Measurements from ENCODE around the gene HSPB8.

Gene HSPB8

DNA sequence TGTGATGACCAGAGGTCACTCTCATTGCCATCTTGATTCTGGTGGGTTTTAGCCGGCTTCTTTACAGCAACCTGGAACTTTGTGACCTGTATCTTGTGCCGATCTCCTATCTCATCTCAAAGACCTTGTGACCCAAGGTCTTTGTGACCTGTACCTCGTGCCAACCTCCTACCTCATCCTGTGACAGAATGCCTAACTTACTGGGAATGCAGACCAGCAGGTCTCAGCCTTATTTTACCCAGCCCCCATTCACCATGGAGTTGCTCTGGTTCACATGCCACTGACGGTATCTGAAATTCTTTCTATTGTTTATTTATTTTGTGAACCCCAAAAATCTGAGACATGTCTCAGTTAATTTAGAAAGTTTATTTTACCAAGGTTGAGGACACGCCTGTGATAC, 7.4 kb upstream of the HSPB8 start:
- DNase-seq (ENCODE audit: low read depth), result no peak

DNA sequence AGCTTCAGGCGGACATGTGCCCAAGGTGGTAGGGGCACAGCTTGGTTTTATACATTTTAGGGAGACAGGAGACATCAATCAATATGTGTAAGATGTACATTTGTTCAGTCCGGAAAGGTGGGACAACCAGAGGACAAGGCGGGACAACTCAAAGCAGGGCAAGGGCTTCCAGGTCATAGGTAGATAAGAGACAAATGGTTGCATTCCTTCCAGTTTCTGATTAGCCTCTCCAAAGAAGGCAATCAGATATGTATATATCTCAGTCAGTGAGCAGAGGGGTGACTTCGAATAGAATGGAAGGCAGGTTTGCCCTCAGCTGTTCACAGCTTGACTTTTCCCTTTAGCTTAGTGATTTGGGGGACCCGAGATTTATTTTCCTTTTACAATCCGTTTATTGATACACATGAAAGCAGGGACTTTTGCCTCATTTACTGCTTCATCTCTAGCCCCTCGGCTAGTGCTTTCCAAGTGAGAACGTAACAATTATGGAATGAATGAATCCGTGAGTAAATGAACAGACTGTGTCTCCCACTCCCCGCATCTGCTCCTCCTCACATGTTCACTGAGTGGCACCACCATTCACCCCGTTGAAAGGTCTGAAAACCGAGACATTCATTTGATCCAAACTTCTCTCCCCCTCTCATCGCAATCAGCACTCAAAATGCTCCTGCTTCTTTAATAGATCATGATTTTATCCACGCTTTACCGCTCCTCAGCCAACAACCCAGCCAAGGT, 6.9 kb upstream of the HSPB8 start:
- no peak for DNase-seq (ENCODE audit: low read depth)

DNA sequence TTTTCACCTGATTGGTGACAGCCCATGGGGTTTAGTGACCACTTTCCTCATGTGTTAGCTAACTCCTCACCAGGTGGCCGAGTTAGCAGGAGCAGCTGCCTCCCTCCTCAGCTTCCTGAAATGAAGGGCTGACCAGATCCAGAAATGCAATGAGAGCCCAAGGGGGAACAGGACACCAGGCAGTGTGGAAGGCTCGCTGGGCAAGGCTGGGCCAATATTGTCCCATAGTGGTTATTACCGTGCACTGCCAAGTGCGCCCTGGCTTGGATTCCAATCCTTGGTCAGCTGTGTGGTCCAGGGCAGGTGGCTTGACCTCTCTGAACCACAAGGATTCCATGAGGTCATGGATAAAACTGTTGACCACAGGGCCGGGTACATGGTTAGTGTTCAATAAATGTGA, 3.6 kb upstream of the HSPB8 start:
- DNase-seq (ENCODE audit: low read depth), result no peak

DNA sequence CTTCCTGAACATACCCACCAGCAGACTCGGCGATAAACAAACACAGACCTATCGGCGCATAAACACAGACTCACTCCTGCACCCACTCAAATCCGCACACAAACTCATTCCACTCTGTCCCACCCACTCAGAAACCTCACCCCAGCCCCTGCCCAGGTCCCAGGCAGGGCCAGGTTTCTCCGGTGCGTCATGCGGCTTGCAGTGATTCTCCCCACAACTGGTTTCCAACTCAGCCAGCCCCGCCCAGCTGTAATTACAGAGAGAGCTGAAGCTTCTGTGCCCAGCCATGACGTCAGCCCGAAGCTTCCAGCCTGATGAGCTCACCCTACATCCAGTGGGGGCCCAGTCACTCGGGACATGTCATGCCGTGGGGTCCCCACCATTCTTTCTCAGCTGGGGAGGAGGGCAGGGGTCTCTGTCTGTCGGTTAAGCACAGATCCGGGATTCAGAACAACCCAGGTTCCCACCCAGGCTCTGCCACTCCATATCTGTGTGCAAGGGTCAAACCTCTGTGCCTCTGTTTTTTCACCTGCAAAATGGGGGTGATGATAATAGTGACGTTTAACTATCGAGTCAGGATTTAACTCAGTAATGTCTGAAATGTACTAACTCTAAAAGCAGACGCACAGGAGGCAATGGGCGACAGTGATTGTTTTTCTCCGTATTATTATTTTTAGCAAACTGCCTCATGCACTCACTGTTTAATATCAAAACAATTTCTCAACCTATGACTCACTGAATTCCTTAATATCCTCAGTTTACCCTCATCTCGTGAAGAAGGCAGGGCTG, 2.3 kb upstream of the HSPB8 start:
- no peak for DNase-seq (ENCODE audit: low read depth)

DNA sequence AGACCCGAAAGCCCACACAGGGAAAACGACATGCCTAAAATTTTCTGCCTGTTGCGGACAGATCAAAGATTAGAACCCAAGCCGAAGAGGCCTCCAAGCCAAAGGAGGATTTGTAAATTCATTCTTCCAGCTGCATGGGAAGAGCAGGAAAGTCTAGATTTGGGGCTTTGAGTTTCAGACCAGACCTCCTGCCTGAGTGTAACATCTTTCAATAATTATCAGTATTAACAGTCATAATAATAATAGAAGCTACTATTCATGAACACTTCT, 1.7 kb upstream of the HSPB8 start:
- DNase-seq (ENCODE audit: low read depth), result no peak

DNA sequence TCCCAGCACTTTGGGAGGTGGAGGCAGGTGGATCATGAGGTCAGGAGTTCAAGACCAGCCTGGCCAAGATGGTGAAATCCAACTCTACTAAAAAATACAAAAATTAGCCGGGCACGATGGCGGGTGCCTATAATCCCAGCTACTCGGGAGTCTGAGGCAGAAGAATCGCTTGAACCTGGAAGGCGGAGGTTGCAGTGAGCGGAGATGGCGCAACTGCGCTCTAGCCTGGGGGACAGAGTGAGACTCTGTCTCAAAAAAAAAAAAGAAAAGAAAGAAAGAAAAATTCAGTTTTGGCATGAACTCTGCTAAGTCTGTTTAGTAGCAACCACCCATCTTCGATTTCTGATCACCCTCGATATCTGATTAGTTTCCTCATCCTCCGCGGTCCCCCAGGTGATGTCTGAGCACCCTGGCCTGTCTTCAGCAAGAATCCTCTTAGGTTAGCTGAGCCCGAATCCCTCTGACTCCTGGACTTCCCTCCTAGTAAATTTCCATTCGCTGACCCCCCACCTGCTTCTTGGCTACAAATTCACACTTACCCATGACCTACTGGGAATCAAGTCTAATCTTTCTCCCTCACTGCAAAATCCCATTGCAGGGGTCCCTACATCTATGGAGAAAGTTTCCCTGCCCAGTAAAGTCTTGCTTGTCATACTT, 879 bp upstream of the HSPB8 start:
- DNase-seq (ENCODE audit: low read depth), result no peak

DNA sequence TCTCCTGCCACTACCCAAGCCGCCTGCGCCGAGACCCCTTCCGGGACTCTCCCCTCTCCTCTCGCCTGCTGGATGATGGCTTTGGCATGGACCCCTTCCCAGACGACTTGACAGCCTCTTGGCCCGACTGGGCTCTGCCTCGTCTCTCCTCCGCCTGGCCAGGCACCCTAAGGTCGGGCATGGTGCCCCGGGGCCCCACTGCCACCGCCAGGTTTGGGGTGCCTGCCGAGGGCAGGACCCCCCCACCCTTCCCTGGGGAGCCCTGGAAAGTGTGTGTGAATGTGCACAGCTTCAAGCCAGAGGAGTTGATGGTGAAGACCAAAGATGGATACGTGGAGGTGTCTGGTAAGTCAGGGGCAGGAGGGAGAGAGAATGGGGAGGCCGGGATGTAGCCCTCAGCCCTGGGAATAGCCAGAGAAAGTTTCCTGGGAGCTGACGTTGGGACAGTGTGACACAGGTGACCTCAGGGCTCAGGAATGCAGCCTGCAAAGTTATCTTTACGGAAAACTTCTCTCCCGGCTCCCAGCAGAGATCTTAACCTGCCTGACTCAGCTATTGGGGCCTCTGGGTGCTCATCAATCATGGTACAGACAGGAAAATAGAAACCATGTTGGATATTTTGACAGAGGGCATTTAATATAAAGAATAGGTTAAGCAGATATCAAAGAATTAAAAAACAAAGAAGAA, 747 bp downstream of the HSPB8 start:
- no peak for DNase-seq (ENCODE audit: low read depth)

DNA sequence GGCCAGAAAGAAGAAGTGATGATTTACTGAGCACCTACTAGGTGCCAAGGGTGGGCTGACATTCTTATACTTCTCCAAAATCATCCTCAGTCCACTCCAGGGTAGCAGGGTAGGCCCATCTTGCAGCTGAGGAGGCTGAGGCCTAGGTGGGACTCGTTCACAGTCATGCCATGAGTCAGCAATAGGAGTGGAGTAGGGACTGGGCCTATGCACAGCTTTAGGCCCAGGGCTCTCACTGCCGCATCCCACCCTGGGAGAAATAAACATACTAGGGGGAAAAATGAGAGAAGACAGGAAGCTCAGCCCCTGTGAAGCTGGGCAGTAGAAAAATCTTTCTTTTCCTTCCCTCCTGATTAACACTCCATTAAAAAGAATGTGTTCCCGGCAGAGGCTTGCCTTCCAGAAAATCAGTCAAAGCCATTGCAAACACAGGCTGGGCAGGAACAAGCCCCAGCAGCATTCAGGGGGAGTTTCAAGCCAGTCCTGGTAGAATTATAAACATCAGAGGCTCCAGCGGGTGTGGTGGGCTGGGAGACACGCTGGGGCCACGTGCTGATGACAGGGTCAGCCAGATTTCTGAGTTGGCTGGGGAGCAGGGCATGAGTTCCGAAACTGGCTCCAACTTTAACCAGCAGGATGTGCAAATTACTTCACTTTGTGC, 1.8 kb downstream of the HSPB8 start:
- no peak for DNase-seq (ENCODE audit: low read depth)

DNA sequence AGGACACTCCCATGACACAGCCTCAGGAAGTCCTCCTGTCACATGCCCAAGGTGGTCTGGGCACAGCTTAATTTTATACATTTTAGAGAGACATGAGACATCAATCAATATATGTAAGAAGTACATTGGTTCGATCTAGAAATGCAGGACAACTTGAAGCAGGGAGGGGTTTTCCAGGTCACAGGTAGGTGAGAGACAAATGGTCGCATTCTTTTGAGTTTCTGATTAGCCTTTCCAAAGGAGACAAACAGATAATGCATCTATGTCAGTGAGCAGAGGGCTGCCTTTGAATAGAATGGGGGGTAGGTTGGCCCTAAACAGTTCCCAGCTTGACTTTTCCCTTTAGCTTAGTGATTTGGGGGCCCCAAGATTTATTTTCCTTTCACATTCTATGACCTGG, 2.5 kb downstream of the HSPB8 start:
- no peak for DNase-seq (ENCODE audit: low read depth)

DNA sequence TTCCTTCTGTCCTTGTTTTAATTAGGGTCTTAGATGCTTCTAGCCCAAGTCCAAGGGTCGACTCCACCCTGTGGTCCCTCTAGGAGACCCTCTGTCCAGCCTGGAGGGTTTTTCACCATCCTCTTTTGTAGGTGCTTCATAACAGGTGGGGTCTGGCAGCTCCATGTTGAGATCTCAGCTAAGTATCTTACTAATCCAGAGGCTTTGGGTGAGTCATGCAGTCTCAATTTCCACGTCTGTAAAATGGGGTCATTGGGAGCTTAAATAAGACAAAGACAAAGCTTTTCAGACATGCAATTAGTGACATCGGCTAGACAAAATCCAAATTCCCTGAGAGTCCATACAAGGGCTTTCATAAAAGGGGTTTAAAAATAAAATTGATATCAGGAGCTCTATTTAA, 3.2 kb downstream of the HSPB8 start:
- DNase-seq (ENCODE audit: low read depth), result no peak

DNA sequence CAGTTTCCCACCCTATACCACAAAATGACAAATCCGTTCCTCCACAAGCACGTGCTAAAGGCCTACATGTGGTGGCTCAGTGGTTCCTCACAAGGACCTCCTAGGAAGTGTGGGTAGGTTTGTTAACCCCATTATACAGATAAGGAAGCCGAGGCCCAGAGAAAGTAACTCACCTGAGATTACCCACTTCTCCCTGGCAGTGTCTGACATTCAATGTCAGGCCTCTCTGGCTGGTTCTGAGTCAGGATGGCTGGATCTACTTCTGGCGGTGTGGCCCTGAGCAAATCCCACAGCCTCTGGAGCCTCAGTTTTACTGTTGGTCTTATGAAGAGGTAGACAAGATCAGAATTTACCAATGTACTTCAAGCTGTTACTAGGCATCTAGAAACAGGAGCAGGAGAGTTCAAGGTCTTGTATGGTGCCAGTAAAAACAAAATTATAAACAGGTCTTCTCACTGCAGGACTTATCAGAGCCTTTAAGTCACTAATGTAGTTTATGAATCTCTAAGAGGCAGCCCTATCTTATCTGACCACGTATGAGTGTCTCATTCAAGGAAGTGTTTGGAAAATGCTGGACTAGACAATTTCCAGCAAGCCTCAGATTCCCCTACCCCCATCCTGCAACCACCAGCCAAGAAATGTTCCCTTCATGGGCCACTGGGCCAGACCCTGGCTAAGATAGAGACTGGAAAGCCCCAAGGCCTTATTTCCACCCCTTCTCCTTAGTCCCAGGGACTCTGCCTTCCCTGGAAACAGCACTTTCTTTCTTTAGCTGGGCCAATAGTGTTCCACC, 4.2 kb downstream of the HSPB8 start:
- DNase-seq (ENCODE audit: low read depth), result no peak

DNA sequence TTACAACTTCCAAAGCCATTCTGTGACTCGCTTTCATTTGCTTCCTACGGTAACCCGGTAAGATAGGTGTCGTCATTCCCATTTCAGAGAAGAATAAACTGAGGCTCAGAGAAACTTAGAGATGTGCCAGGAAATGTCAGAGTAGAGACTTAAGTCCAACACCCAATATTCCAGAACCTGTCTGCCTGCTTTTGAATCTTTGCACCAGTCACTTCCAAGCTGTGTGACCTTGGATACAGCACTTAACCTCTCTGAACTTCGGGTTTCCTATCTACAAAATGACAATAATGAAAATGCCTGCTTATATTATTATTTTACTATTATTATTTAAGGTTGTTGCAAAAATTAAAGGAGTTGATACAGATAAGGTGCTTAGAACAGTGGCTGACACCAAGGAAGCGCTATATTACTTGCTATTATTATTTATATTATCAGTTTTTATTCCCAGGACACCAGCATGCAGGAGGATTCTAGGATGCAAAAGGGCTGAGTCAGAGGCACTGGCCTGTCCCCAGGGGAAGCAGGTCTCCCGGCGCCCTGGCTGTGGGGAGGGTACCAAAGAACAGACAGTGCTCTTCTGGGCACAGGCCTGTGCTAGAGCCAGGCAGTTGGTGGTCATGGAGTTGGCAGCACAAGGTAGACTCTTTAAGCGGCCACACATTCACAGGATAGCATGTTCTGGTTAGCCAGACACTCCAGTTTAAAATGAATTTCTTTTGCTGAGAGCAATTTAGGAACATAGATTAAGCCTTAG, 5.4 kb downstream of the HSPB8 start:
- no peak for DNase-seq (ENCODE audit: low read depth)

DNA sequence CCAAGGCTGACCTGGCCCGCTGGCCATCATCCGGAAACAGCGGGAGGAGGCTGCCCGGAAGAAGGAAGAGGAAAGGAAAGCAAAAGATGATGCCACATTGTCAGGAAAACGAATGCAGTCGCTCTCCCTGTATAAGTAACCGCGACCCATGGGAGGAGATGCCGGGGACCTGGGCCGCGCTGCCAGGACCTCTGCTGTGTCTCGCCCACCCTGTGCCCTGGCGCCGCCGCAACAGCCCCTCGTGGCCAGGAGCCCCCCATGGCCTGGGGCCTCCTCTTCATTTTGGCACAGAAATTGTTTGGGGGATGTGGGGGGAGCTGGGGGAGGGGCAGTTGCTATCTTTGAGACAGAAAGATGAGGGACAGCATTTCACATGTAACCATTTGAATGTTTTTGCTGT, 16.5 kb downstream of the HSPB8 start:
- DNase-seq (ENCODE audit: low read depth), result no peak

DNA sequence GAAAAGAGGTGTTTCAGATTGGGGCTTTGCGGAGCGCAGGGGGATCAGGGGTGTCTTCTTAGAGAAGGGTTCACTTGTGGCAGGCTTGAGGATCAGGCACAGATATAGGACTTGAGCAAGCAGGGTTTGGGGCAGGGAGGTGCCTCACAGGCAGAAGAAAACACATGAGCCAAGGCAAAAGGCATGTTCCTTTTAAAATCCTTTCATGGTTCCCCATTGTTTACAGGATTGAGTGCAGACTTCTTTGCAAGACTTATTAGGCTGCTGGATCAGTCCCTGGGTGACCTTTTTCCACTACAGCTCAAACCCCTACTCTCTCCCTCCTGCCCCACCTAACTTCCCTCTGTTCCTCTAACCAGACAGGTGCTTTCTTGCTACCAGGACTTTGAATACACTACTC, 19.7 kb downstream of the HSPB8 start:
- no peak for DNase-seq (ENCODE audit: low read depth)

DNA sequence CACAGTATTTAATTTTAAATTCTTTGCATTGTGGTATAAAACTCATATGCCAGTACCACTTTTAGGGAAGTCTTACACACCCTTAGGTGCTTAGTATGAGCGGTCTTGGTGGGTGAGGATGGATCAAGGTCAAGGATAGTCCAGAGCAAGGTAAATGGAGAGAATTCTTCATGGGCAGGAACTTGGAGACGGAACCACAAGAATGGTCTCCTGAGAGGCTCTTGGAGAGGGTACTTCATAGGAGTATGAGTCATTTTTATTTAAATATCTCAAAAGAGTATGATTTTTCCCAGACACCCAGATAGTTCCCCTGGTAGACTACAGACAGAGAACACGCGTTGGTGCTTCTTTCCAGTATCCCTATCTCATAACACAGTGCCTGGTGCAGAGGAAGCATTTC, 21.9 kb downstream of the HSPB8 start:
- DNase-seq (ENCODE audit: low read depth), result no peak

DNA sequence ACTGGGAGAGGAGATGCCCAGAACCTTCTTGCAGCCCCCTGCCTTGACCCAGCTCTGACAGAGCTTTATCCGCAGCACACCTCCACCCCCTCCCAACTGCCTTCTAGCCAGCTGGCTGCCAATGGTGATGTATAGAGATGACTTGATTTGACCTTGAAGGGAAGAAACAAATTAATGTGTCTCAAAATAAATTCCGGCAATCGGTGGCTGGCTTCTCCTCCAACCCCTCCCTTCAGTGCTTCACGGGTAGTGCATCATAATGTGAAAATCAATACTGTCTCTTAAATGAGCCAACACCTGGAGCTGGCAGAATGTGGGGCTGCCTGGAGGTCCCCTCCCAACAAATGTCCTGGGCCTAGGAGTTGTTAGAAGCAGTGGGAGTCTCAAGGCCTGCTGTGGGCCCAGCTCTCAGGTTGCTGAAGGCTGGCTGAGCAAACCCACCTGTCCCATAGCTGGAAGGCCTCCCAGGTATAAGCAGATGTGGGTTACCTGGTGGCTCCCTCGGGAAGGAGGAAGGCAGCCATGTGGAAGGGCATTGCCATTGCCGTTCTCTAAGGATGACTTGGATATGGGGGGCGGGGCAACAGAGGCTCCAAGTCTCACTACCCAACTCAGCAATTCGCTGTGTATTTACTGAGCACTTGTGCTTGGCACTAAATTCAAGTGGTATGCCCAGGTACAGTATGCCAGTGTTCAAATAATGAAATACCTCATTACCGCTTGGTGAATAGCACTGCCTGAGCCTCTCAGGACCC, 23.2 kb downstream of the HSPB8 start:
- no peak for DNase-seq (ENCODE audit: low read depth)

DNA sequence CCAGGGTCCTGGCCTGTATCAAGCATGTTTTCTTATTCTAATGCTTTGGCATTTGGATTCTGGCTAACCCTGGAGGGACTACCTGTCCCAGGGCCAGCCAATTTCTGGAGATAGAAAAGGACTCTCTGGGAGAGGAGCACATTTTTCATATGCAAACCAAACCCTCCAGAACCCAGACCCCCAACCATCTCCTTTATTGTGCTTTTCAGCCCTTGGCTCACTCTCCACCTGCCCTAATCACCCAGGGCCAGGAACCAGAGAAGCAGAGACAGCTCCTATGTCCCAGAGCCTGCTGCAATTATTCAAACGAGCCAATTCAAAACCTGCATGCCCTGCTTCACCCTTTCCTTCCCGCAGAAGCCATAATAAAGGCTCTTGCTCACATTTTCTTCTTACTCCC, 23.8 kb downstream of the HSPB8 start:
- DNase-seq (ENCODE audit: low read depth), result no peak

DNA sequence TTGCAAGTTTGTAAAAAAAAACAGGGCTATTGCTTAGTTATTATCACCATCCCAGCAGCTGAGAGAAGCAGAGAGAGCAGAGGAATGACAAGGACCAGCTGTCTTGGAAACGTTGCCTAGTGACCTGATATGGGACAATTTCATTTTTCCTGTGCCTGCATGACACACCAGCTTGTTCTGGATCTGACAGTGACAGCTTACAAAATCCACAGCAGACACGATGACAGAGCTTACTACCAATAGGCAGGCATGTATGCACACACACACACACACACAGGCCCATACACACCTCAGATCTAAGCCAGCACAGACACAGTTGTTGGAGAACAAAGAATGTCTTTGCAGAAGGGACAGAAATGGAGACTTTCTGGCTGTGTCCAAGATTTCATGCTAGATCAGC, 25.4 kb downstream of the HSPB8 start:
- no peak for DNase-seq (ENCODE audit: low read depth)

DNA sequence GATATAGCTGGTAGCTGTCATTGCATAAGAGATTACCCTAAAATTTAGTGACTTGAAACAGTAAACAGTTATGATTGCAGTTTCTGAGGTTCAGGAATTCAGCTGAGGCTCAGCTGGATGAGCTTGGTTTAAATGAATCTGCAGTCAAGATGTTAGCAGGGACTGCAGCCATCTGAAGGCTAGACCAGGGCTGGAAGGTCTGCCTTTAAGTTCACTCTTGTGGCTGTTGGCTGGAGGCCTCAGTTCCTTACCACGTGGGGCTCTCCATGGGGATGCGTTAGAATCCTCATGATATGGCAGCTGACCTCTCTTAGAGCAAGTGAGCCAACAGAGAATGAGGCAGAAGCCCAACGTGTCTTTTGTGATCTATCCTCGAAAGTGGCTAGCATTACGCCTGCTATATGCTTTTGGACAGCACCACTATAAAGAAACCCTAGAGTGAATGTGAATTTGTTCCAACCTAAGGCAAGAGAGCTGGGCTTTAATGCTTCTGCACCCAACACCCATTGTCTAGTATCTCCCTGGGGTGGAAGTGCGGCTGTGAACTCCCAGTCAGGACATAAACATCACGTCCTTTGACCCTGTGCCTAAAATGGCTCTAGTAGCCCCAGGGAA, 26.0 kb downstream of the HSPB8 start:
- no peak for DNase-seq (ENCODE audit: low read depth)
